HepG2 (cell line): ENCODE data around the gene ECT2. TPM values are rescaled to one million over a fixed set of nuclear protein-coding genes. Genes with fewer than 3 reads are reported as not detected.
A peak's percentile ranks its signal among the peaks of the same experiment; 100 is the strongest.

Experiments used
- ATAC-seq: fragments of 200-7000 bp; cut with Tn5 transposase; 3 replicates; pipeline ENCODE4 v1.9.1; 2020; ENCODE audit warnings: mild to moderate bottlenecking, moderate library complexity
- BruUV-seq: library from RNA; stranded (reverse); fragments of 400-500 nt; replicated peaks from 2 replicates; lab custom pipeline; 2021; lab: Mats Ljungman, UMichigan
- CTCF ChIA-PET: fragments of 300-600 bp; formaldehyde crosslinking; extraction: SDS; loops from one replicate; lab custom pipeline; 2021; ENCODE audit warnings: low total read pairs, inconsistent platforms, low intra/inter-chr PET ratio; lab: Yijun Ruan, JAX
- POLR2A ChIA-PET: fragments of 350-600 bp; sonication (Branson Sonifier 250); formaldehyde crosslinking; loops from one replicate; lab custom pipeline; 2020; ENCODE audit warnings: antibody characterized with exemption, inconsistent platforms; lab: Yijun Ruan, JAX
- DNase-seq: peaks from one replicate; pipeline ENCODE4 v3.0.0-alpha.2; 2015; ENCODE audit warnings: low spot score
- FAIRE-seq: peaks from 3 replicates; lab custom pipeline; 2011; peaks lifted over from hg19 to GRCh38; lab: Jason Lieb, UNC
- H2AFZ ChIP-seq: one replicate; pipeline ENCODE4 v1.6.1; 2011; ENCODE audit warnings: low read length, inconsistent platforms
- H3K27ac ChIP-seq: fragments of 300-600 bp; 3 replicates; pipeline ENCODE4 v1.8.0; 2011; ENCODE audit warnings: mixed run types, mild to moderate bottlenecking, mixed read lengths, low read length, inconsistent platforms; ENCODE audit not compliant: insufficient read depth; ENCODE audit errors: extremely low read length
- H3K27me3 ChIP-seq, 2 experiments: fragments of 200-600 bp in 1 of 2; 2 replicates in 1 of 2; 3 replicates in 1 of 2; pipeline versions ENCODE4 v1.6.0 to v1.8.0; 2011; ENCODE audit warnings: low read length in 2 of 2, mild to moderate bottlenecking in 2 of 2, moderate library complexity in 2 of 2, inconsistent platforms in 1 of 2; ENCODE audit not compliant: insufficient read depth in 2 of 2, control insufficient read depth in 1 of 2
- H3K36me3 ChIP-seq, 2 experiments: fragments of 200-600 bp in 1 of 2; replicated peaks in 1 of 2; 2 replicates in 1 of 2; 3 replicates in 1 of 2; pipeline versions ENCODE4 v1.5.1 to v1.8.0; 2011; ENCODE audit warnings: low read length in 2 of 2, inconsistent platforms in 1 of 2; ENCODE audit not compliant: insufficient read depth in 2 of 2, control insufficient read depth in 1 of 2
- H3K4me1 ChIP-seq: 2 replicates; pipeline ENCODE4 v1.5.1; 2012; ENCODE audit warnings: low read length, inconsistent platforms; ENCODE audit not compliant: insufficient read depth
- H3K4me2 ChIP-seq: 2 replicates; pipeline ENCODE4 v1.6.0; 2011; ENCODE audit warnings: low read depth, low read length, inconsistent platforms
- H3K4me3 ChIP-seq, 3 experiments: fragments of 200-600 bp in 1 of 3; sonication (generic), shearing (Covaris generic) in 1 of 3; replicated peaks in 1 of 3; 2 replicates each; pipeline ENCODE4 v1.5.1; 2011 to 2016; ENCODE audit warnings: low read length in 3 of 3, inconsistent platforms in 2 of 3, low read depth in 2 of 3, mild to moderate bottlenecking in 2 of 3, control low read depth in 1 of 3, mixed read lengths in 1 of 3; ENCODE audit not compliant: insufficient read depth in 1 of 3
- H3K79me2 ChIP-seq: one replicate; pipeline ENCODE4 v1.6.1; 2011; ENCODE audit warnings: low read length, inconsistent platforms; ENCODE audit not compliant: insufficient read depth
- H3K9ac ChIP-seq: 2 replicates; pipeline ENCODE4 v1.6.0; 2011; ENCODE audit warnings: mild to moderate bottlenecking, low read depth, low read length, inconsistent platforms; ENCODE audit not compliant: insufficient read depth
- H3K9me3 ChIP-seq: 2 replicates; pipeline ENCODE4 v1.5.1; 2012; ENCODE audit warnings: mild to moderate bottlenecking, low read length
- H4K20me1 ChIP-seq: 2 replicates; pipeline ENCODE4 v1.6.0; 2011; ENCODE audit warnings: inconsistent platforms, mild to moderate bottlenecking, low read length, moderate library complexity; ENCODE audit not compliant: insufficient read depth
- BHLHE40 ChIP-seq: IDR thresholded peaks from 2 replicates; pipeline ENCODE4 v1.6.1; 2011; ENCODE audit warnings: low read length, improper control_type of control experiment
- CEBPG ChIP-seq: IDR thresholded peaks from 2 replicates; pipeline ENCODE4 v1.6.1; 2016
- ERF ChIP-seq: IDR thresholded peaks from 2 replicates; pipeline ENCODE4 v1.6.1; 2018; ENCODE audit warnings: missing biosample characterization, missing genetic modification reagents
- GMEB2 ChIP-seq: IDR thresholded peaks from 2 replicates; pipeline ENCODE4 v1.6.1; 2016; ENCODE audit warnings: missing biosample characterization, missing genetic modification reagents, low read depth
- MTERF4 ChIP-seq: sonication (generic); formaldehyde crosslinking; IDR thresholded peaks from 2 replicates; pipeline ENCODE4 v1.8.0; 2023; ENCODE audit warnings: mild to moderate bottlenecking, missing genetic modification reagents
- ZNF580 ChIP-seq: IDR thresholded peaks from 2 replicates; pipeline ENCODE4 v1.6.1; 2016; ENCODE audit warnings: low read depth, borderline replicate concordance
- WGBS: methylation state at CpG from one replicate; pipeline ENCODE4 v1.1.6; 2017; ENCODE audit warnings: low lambda C conversion rate; 5-methylcytosine and 5-hydroxymethylcytosine counted together
- in situ Hi-C: cut with HindIII; loops from 2 replicates; pipeline ENCODE4 v1.10.0; 2017; ENCODE audit warnings: low pct_unique_long_range_greater_than_20kb; ENCODE audit not compliant: extremely low pct_ligation_motif_present
- intact Hi-C: fragments of 100-400 bp; cut with micrococcal nuclease; formaldehyde crosslinking; loops from one replicate; pipeline ENCODE4 v1.10.0; 2022; ENCODE audit not compliant: unreplicated experiment
- polyA plus RNA-seq, 8 experiments: library from polyadenylated mRNA; depleted of rRNA in 3 of 8; stranded (reverse) in 7 of 8; unstranded in 1 of 8; fragments of >200 nt; fragmentation: Illumina TruSeq in 4 of 8; extraction: Trizol in 4 of 8; gene quantifications; 2 replicates each; pipeline versions ENCODE4 v1.2.1 to v1.2.3, GENCODE V29; 2011 to 2016; ENCODE audit warnings: low read depth in 4 of 8, missing spikeins in 1 of 8, mixed read lengths in 1 of 8; ENCODE audit not compliant: insufficient read depth in 1 of 8
- total RNA-seq, 5 experiments: library from RNA; depleted of rRNA; stranded (reverse); fragments of >200 nt; fragmentation: Illumina TruSeq; extraction: Trizol; gene quantifications; 2 replicates each; pipeline ENCODE4 v1.2.3, GENCODE V29; 2016; ENCODE audit warnings: low read depth in 1 of 5
- TF ChIP-seq, protein P1 (sequence below): sonication (generic); formaldehyde crosslinking; IDR thresholded peaks from 2 replicates; pipeline ENCODE4 v1.8.0; 2022; ENCODE audit warnings: mild to moderate bottlenecking, missing genetic modification reagents
- TF ChIP-seq, protein P2 (sequence below), 2 experiments: IDR thresholded peaks; 2 replicates each; pipeline ENCODE4 v1.6.1; 2011 to 2012; ENCODE audit warnings: low read length in 2 of 2, borderline replicate concordance in 1 of 2, low read depth in 1 of 2, mild to moderate bottlenecking in 1 of 2, moderate library complexity in 1 of 2

ECT2 gene
- total and polyA plus RNA-seq, 2 of the 13 experiments (the other 11 are each of a cell fraction or from before 2014, with no cell fraction given) = 21.6 to 52.0 TPM

- TF ChIP-seq, protein P1, sequence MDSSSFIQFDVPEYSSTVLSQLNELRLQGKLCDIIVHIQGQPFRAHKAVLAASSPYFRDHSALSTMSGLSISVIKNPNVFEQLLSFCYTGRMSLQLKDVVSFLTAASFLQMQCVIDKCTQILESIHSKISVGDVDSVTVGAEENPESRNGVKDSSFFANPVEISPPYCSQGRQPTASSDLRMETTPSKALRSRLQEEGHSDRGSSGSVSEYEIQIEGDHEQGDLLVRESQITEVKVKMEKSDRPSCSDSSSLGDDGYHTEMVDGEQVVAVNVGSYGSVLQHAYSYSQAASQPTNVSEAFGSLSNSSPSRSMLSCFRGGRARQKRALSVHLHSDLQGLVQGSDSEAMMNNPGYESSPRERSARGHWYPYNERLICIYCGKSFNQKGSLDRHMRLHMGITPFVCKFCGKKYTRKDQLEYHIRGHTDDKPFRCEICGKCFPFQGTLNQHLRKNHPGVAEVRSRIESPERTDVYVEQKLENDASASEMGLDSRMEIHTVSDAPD (CRISPR knock-in tag) = no peak
Observed at GRCh38 chr3:172709774-172710663, 40.5 kb upstream of the ECT2 start (continued).

GRCh38 chr3:172710664-172711453 is 39.7 kb upstream of the ECT2 start, which contains the start of gene NCEH1:
Gene NCEH1, minus strand, starts transcription at chr3:172711067. Its CDS starts 83 bp downstream, at chr3:172710984.
- peak; percentile 99 for ATAC-seq
- POLR2A ChIA-PET = interaction anchor here (1.0 to 1.9 kb wide), 7 partner anchors 8 to 39 kb away, joined by 3 to 15 read pairs (median 7); partner anchors contain the start of gene ECT2
- Histone ChIP-seq H3K4me2 (peak within 1 kb of the TSS; percentile 84), H3K36me3 (no peaks in the 10 kb centered on the region), H4K20me1 (no peaks in the 10 kb centered on the region), H3K4me3 (peak within 1 kb of the TSS; percentile 78 to 86 (median 78)), H3K27me3 (peaks cover 0 to 4% of the 10 kb centered on the region in 2 experiments; a peak in 1 of 5 replicates), H3K4me1 (peaks cover 46% of the 10 kb centered on the region), H3K79me2 (peaks cover 41% of the 10 kb centered on the region), H3K27ac (peak within 1 kb of the TSS; percentile 62), H3K9me3 (no peaks in the 10 kb centered on the region), H2AFZ (peak within 1 kb of the TSS; percentile 90), H3K9ac (peak within 1 kb of the TSS; percentile 76)
- peak; percentile 95 for DNase-seq
- CTCF ChIA-PET = interaction anchor here (0.7 to 1.7 kb wide), 4 partner anchors 36 to 44 kb away, joined by 3 to 11 read pairs (median 6); no protein-coding TSS in a partner anchor
- in situ Hi-C loops (no loop called here), intact Hi-C loops (loop anchor here (1.0 to 2.0 kb wide), 3 partner anchors 14 to 40 kb away; partner anchors contain the start of gene ECT2)
- no TSS peak for BruUV-seq
- WGBS = 2% methylated on average over 23 of the region's 41 CpGs
- peak; percentile 93 for FAIRE-seq
- TF ChIP-seq BHLHE40 (no peak), GMEB2 (CRISPR knock-in tag) (peak; percentile 67; the same call in 1 of the 2 replicates), CEBPG (CRISPR knock-in tag) (peak; percentile 82), MTERF4 (CRISPR knock-in tag) (peak; percentile 52; the same call in 1 of the 2 replicates), ERF (CRISPR knock-in tag) (peak; percentile 55; the same call in 1 of the 2 replicates), ZNF580 (CRISPR knock-in tag) (no peak)
- TF ChIP-seq, protein P2, sequence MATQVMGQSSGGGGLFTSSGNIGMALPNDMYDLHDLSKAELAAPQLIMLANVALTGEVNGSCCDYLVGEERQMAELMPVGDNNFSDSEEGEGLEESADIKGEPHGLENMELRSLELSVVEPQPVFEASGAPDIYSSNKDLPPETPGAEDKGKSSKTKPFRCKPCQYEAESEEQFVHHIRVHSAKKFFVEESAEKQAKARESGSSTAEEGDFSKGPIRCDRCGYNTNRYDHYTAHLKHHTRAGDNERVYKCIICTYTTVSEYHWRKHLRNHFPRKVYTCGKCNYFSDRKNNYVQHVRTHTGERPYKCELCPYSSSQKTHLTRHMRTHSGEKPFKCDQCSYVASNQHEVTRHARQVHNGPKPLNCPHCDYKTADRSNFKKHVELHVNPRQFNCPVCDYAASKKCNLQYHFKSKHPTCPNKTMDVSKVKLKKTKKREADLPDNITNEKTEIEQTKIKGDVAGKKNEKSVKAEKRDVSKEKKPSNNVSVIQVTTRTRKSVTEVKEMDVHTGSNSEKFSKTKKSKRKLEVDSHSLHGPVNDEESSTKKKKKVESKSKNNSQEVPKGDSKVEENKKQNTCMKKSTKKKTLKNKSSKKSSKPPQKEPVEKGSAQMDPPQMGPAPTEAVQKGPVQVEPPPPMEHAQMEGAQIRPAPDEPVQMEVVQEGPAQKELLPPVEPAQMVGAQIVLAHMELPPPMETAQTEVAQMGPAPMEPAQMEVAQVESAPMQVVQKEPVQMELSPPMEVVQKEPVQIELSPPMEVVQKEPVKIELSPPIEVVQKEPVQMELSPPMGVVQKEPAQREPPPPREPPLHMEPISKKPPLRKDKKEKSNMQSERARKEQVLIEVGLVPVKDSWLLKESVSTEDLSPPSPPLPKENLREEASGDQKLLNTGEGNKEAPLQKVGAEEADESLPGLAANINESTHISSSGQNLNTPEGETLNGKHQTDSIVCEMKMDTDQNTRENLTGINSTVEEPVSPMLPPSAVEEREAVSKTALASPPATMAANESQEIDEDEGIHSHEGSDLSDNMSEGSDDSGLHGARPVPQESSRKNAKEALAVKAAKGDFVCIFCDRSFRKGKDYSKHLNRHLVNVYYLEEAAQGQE (IDR thresholded peaks at IDR 0.05; ENCODE audit: borderline replicate concordance in 1 of 2, low read depth in 1 of 2, low read length in 2 of 2) = peak in 1 of 2 experiments; percentile 46; a peak in 1 of 4 replicates
